Ovary (tissue), 9 donors: ENCODE results near the gene SLC17A5. TPM values are rescaled to one million over a fixed set of nuclear protein-coding genes. Genes with fewer than 3 reads are reported as not detected.
A peak's percentile ranks its signal among the peaks of the same experiment; 100 is the strongest.
"Not testable (repeated sequence)": the region's sequence is repeated elsewhere in the genome, so short reads cannot be mapped to it uniquely, and the experiment has no call there.

ENCODE experiments used
- DNase-seq, 5 donors: peaks; one replicate each; pipeline ENCODE4 v3.0.0-alpha.2; 2019 to 2020
- H3K27ac ChIP-seq, 2 donors: fragments of 200-600 bp; one replicate each; pipeline versions ENCODE4 v1.5.1 to v1.8.0; 2019 to 2022
- H3K27me3 ChIP-seq: fragments of 200-600 bp; one replicate; pipeline ENCODE4 v1.8.0; 2022
- H3K36me3 ChIP-seq: fragments of 200-600 bp; sonication (generic); one replicate; pipeline ENCODE4 v1.5.1; 2019
- H3K4me1 ChIP-seq: one replicate; pipeline ENCODE4 v1.8.1; 2013; ENCODE audit warnings: mild to moderate bottlenecking, moderate library complexity; ENCODE audit not compliant: insufficient read depth
- H3K4me3 ChIP-seq: fragments of 200-600 bp; sonication (generic); one replicate; pipeline ENCODE4 v1.5.1; 2017
- H3K9me3 ChIP-seq, 2 donors: fragments of 200-600 bp in 1 of 2; sonication (generic) in 1 of 2; one replicate each; pipeline versions ENCODE4 v1.5.1 to v1.8.1; 2013 to 2019; ENCODE audit warnings: mild to moderate bottlenecking in 1 of 2, moderate library complexity in 1 of 2
- EP300 ChIP-seq: sonication (generic); formaldehyde crosslinking; IDR thresholded peaks from one replicate; pipeline ENCODE4 v1.6.1; 2017; ENCODE audit warnings: antibody characterized with exemption
- POLR2A ChIP-seq: fragments of 450-650 bp; IDR thresholded peaks from one replicate; pipeline ENCODE4 v1.6.1; 2017; ENCODE audit warnings: antibody characterized with exemption, mild to moderate bottlenecking, moderate library complexity
- WGBS, 3 donors: extraction: QIAGEN DNeasy Blood & Tissue Kit in 1 of 3; methylation state at CpG; one replicate each; pipeline versions ENCODE4 v1.1.5 to v1.1.7; 2013 to 2017; 5-methylcytosine and 5-hydroxymethylcytosine counted together
- intact Hi-C, 4 donors: fragments of 100-400 bp; cut with DNase I; formaldehyde crosslinking; loops; one replicate each; pipeline versions ENCODE4 v1.11.0 to v1.15.1; 2022 to 2023
- polyA plus RNA-seq, 2 donors: library from polyadenylated mRNA; stranded (reverse); fragments of 200-250 nt in 1 of 2; fragments of 350-450 nt in 1 of 2; fragmentation: Illumina TruSeq in 1 of 2; extraction: RNeasy Lipid Tissue Mini Kit (QIAGEN cat#74804) in 1 of 2; gene quantifications; one replicate each; pipeline ENCODE4 v1.2.3, GENCODE V29; 2013 to 2014
- total RNA-seq, 7 donors: library from RNA; depleted of rRNA in 2 of 7; stranded (reverse); fragments of >200 nt in 2 of 7; fragmentation: NEBNext Ultra II Directional in 3 of 7; extraction: Animal tissue kit (Norgen Biotek cat#: 25700) in 3 of 7; gene quantifications; one replicate each; pipeline versions ENCODE4 v1.1.0 to v1.2.4, GENCODE V29; 2016 to 2023
- TF ChIP-seq, protein P1 (sequence below), 3 donors: fragments of 450-650 bp in 2 of 3; fragments of 200-600 bp in 1 of 3; IDR thresholded peaks; one replicate each; pipeline versions ENCODE4 v1.5.1 to v1.8.0; 2016 to 2022; ENCODE audit warnings: antibody characterized with exemption in 3 of 3, mild to moderate bottlenecking in 1 of 3
- donor health status: DM: no; HTN: no; CAD: no; lungs with moderate emphysema.
- donor health status: DM: no; HTN: no; CAD: no.
- donor health status: Bipolar disorder and iron deficiency.
- donor health status: DM: yes; HTN: yes; CAD: no.
- donor health status: DM: no; HTN: no; CAD: no.
- donor health status: DM: yes; HTN: yes; CAD: no.

Gene SLC17A5
- total and polyA plus RNA-seq, 9 donors: 4.3 to 18.3 (median 7.0) TPM

DNA sequence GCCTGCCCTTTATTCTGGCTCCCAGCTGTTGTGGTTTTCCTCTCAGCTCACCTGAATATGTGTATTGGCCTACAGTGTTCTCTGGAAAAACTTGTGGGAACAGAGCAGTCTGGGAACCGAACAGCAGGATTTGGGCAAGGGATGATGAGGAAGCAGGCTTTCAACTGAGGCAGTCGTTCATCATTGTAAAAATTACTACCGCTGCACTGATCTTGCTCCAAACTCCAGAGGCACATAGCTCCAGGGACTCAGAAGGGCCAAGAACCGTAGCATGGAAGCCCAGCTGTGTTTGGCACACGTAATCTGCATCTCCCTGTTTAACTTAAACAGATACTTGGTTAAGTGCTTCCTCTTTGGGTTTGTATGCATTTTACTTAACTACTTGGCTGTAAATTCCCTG, 84.7 kb downstream of the SLC17A5 start:
- Histone ChIP-seq H3K27ac (no peak overlapping the region), H3K9me3 (no peaks in the 10 kb centered on the region), H3K4me3 (no peak overlapping the region), H3K27me3 (no peaks in the 10 kb centered on the region), H3K36me3 (no peaks in the 10 kb centered on the region), H3K4me1 (no peaks in the 10 kb centered on the region)
- no peak for TF ChIP-seq POLR2A
- TF ChIP-seq EP300: no peak
- TF ChIP-seq, protein P1, sequence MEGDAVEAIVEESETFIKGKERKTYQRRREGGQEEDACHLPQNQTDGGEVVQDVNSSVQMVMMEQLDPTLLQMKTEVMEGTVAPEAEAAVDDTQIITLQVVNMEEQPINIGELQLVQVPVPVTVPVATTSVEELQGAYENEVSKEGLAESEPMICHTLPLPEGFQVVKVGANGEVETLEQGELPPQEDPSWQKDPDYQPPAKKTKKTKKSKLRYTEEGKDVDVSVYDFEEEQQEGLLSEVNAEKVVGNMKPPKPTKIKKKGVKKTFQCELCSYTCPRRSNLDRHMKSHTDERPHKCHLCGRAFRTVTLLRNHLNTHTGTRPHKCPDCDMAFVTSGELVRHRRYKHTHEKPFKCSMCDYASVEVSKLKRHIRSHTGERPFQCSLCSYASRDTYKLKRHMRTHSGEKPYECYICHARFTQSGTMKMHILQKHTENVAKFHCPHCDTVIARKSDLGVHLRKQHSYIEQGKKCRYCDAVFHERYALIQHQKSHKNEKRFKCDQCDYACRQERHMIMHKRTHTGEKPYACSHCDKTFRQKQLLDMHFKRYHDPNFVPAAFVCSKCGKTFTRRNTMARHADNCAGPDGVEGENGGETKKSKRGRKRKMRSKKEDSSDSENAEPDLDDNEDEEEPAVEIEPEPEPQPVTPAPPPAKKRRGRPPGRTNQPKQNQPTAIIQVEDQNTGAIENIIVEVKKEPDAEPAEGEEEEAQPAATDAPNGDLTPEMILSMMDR (IDR thresholded peaks at IDR 0.05): no peak
- no peak for DNase-seq
- intact Hi-C loops: no loop called here
- 79 to 81% (median 81%) methylated on average over 5 of the region's 5 CpGs for WGBS, 3 donors

DNA sequence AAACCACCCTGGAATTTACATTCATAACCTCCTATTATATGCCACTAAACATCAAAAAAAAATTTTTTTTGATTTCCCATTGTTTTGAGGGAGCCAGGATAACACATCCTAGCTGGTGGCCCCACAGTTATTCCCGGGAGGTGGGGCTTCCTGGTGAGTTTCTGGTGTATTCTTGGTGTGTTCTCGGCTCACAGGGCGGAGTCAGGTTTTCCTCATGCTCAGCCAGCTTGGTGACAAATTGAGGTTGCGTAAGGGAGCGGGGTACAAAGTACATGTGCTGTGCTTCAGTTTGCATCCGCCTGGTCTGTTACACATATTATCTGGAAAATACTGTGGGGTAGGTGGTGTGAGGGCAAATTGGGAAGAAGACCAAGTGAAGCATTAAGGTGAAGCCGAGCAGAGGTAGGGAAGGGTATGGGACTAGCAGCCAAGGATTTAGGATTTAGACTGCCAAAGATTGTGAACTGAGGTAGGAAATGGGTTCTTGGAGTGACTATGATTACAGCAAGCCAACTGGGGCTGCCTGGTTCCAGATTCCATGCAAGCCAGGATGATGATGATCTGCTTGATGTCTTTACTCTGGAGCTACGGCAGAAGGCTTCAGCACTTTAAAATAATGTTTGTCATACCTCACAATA, 86.7 kb downstream of the SLC17A5 start:
- WGBS, 3 donors: 81 to 87% (median 81%) methylated on average over 8 of the region's 8 CpGs
- no peaks in the 10 kb centered on the region for H3K27me3 ChIP-seq
- H3K4me1 ChIP-seq: no peaks in the 10 kb centered on the region
- no peak for TF ChIP-seq POLR2A
- no peak for TF ChIP-seq EP300
- TF ChIP-seq, protein P1 (IDR thresholded peaks at IDR 0.05): no peak
- no peak overlapping the region for H3K4me3 ChIP-seq
- intact Hi-C loops: no loop called here
- H3K36me3 ChIP-seq: no peaks in the 10 kb centered on the region
- H3K27ac ChIP-seq: no peak overlapping the region
- peak in 1 of 5 donors; percentile 31 for DNase-seq
- H3K9me3 ChIP-seq: no peaks in the 10 kb centered on the region

DNA sequence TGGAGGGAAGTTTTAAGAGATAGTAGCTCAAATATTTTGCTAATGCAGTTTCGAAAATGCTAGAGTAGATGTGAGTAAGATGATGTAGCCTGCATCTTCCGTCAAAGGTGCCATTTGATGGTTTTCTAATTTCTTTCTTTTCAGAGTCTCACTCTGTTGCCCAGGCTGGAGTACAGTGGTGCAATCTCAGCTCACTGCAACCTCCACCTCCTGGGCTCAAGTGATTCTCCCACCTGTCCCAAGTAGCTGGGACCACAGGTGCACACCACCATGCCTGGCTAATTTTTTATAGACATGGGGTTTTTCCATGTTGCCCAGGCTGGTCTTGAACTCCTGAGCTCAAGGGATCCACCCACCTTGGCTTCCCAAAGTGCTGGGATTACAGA, 87.3 kb downstream of the SLC17A5 start:
- intact Hi-C loops, H3K36me3 ChIP-seq, DNase-seq, H3K4me1 ChIP-seq, H3K4me3 ChIP-seq, H3K9me3 ChIP-seq, H3K27ac ChIP-seq, H3K27me3 ChIP-seq: not testable (repeated sequence)
- WGBS, 3 donors: 76 to 95% (median 92%) methylated on average over 2 of the region's 2 CpGs

DNA sequence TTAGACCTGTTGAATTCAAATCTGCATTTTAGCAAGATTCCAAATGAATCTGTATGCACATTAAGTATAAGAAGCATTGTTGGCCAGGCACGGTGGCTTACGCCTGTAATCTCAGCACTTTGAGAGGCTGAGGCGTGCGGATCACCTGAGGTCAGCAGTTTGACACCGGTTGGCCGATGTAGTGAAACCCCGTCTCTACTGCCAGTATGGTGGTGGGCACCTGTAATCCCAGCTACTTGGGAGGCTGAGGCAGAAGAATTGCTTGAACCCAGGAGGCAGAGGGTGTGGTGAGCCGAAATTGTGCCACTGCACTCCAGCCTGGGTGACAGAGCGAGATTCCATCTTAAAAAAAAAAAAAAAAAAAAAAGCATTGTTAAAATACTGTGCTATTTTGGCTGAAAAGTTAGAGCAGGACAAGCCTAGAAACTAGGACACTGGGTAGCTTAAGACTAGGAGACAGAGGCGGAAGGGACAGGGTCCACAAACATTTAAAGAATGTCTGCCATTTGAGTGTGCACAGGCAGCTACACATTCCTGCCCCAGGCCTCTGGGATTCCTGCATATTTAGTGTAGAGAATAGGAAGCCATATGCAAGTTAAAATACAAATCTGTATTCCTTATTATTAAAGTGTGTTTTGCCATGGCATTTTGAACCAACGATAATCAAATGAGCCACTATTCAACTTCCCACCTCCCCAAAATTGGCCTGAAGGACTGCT, 87.9 kb downstream of the SLC17A5 start:
- TF ChIP-seq EP300 (no peak), POLR2A (no peak)
- TF ChIP-seq, protein P1 (IDR thresholded peaks at IDR 0.05): no peak
- intact Hi-C loops: no loop called here
- Histone ChIP-seq H3K27me3 (no peaks in the 10 kb centered on the region), H3K4me1 (no peaks in the 10 kb centered on the region), H3K9me3 (no peaks in the 10 kb centered on the region), H3K27ac (no peak overlapping the region), H3K4me3 (no peak overlapping the region), H3K36me3 (no peaks in the 10 kb centered on the region)
- no peak for DNase-seq
- WGBS, 3 donors: 93 to 95% (median 95%) methylated on average over 11 of the region's 11 CpGs
